KBM-7 (cell line): Measurements from ENCODE around the gene SPOCK1.
"Not testable (repeated sequence)": the region's sequence is repeated elsewhere in the genome, so short reads cannot be mapped to it uniquely, and the experiment has no call there.

Source experiments
- DNase-seq: peaks from one replicate; pipeline ENCODE4 v3.0.0-alpha.2; 2015
- in situ Hi-C: fragments of 300-500 bp; cut with MboI; formaldehyde crosslinking; loops from 2 replicates; pipeline ENCODE4 v1.14.3; 2020; ENCODE audit warnings: low sequenced_read_pairs, low pct_unique_long_range_greater_than_20kb, mixed read lengths

Gene SPOCK1

DNA sequence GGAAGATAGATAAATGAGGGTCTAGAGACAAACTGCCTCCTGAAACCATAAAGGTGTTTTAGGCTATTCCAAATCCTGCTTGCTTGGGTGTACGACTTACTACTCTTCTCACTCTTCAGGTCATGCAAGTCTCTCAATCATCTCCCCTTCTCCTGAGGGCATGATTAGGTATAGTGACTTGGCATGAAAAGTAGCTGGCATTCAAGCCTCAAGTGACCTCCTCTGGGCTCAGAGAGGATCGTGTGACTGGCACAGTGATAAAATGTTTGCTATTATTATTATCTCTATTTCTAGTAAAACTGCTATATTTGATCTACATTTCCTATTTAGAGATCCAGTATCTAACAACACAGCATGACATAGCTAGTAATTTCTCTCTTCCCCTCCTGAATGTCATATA is 494.8 kb downstream of the SPOCK1 start:
- in situ Hi-C loops: no loop called here
- DNase-seq: no peak

GRCh38 chr5:137001026-137001569 is 498.0 kb downstream of the SPOCK1 start:
- no peak for DNase-seq
- in situ Hi-C loops: no loop called here

DNA sequence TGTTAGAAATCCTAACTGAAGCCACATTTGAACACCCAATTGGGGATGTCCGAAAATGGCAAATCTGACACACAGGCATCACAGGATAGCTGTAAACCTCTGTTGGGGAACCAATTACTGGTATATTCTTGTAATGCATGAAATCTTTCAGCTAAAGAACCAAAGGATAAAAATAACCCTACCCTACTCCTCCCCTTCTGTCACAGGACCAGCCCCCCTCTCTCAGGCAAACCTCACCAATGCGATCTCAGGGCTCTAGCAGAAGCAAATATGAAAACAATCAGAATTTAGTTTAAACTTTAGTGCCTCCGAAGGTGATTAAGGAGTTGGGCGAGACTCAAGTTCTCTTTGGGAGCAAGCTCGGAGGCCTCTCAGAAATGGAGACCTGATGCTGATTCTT is 499.3 kb downstream of the SPOCK1 start:
- DNase-seq: no peak
- in situ Hi-C loops: no loop called here

- in situ Hi-C loops: no loop called here
- no peak for DNase-seq
Observed at GRCh38 chr5:136998854-136999357, 500.2 kb downstream of the SPOCK1 start.

- in situ Hi-C loops: no loop called here
Observed at GRCh38 chr5:136994154-136994553, 505.0 kb downstream of the SPOCK1 start.

GRCh38 chr5:136992796-136993489 is 506.2 kb downstream of the SPOCK1 start:
- no peak for DNase-seq
- in situ Hi-C loops: no loop called here

More at GRCh38 chr5:136994154-136994553, 505.0 kb downstream of the SPOCK1 start:
- no peak for DNase-seq

DNA sequence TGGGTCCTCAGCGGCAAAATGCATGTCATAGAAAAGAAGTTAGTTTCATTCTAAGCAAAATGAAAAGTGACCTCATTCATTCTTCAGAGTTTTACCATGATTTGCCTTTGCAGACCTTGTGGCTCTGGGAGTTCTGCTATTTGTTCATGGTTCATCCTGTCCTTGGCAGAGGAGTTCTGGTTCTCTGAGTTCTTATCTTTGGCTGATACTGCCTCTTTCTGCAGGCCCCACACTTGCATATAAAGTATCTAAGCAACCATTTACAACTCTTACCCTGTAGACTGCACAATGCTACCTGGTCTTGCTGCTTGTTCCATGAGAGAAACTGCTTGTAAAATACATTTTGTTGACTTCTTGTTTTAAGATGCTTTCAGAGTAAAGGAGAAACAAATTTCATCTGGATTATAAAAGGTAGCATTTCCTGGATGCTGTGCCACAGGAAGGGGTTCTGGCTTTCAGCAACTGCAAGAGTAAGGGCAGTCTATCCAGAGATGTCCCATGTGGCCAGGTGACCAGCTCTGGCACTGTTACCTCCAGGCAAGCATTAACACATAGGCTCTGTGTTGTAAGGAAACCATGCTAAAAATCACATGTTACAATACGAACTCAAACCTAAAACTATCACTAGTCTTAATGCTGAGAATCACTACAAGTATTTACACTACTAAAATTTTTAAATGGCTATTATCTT is 513.2 kb downstream of the SPOCK1 start:
- in situ Hi-C loops: no loop called here
- no peak for DNase-seq

GRCh38 chr5:136984772-136985446 is 514.2 kb downstream of the SPOCK1 start:
- no peak for DNase-seq
- in situ Hi-C loops: no loop called here

DNA sequence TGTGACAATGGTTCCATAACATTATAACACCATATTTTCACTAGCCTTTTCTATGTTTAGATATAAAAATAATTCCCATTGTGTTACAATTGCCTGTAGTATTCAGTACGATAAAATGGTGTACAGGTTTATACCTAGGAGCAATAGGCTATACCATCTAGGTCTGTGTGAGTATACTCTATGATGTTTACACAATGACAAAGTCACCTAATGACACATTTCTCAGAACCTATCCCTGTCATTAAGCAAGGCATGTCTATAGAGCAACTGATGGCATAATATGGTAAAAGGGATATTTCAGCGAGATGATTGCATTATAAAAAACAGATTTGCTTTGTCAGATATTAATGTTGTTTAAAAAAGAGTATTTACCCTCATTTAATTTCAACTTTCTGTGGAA is 517.2 kb downstream of the SPOCK1 start:
- no peak for DNase-seq
- in situ Hi-C loops: no loop called here

DNA sequence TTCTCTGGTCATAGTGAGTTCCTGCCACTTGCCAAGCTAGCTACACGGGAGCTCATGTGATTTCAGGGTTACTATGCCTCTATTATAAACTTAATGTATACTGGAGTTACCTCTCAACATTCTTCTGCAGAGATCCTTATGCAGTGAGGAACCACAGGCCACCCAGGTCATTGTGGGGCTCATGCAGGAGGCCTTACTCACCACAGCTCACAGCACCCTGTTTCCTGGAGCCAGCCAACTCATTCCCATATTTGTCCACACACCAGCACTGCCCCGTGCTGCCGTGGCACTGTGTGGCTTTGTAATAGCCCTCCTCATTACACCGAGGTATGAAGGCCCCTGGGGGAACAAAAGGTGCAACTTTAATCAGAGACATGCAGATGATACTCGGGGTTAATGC is 520.0 kb downstream of the SPOCK1 start:
- no peak for DNase-seq
- in situ Hi-C loops: no loop called here

DNA sequence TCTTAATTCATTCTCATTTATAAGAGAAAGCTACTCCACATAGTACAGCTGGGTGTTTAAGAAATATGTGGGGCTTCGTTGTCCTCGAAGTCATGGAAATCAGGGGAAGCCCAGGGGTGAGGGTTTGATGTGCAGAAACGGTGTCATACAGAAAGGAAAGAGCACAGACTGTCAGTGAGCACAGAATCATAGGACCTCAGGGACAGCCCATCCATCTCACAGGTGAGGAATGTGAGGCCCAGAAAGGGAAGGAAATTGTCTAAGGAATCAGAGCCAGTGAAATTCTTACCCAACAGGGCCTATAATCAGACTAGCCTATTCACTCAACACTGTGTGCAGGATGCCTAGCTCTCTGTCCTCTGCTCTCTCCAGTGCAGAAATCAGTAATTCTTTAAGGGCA is 535.6 kb downstream of the SPOCK1 start:
- in situ Hi-C loops: no loop called here
- no peak for DNase-seq

DNA sequence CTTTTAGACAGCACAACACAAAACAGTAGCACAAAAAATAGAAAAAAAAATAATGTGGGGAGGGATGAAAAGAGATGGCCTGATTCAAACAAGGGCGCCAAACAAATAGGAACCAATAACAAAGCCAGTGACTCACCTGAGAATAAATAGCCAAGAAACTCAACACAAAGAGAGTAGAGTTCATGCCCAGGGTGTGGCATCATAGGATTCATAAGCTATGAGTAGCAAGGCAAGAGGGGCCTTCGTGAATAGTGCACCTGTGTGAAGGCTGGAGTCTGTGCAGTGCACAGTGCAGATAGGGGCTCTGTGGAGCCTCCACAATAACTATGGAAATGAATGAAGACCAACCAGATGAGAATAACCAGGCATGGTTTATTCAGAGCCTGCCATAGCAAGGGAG is 541.7 kb downstream of the SPOCK1 start:
- in situ Hi-C loops: no loop called here
- DNase-seq: no peak

DNA sequence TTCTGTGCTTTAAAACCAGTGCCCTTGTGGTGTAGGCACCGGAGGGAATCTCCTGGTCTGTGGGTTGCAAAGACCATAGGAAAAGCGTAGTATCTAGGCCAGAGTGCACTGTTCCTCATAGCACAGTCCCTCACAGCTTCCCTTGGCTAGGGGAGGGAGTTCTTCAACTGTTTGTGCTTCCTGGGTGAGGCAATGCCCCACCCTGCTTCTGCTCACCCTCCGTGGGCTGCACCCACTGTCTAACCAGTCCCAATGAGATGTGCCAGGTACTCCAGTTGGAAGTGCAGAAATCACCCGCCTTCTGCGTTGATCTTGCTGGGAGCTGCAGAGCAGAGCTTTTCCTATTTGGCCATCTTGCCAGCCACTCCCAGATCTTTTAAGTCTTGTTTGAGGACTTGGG is 545.0 kb downstream of the SPOCK1 start:
- in situ Hi-C loops, DNase-seq: not testable (repeated sequence)

DNA sequence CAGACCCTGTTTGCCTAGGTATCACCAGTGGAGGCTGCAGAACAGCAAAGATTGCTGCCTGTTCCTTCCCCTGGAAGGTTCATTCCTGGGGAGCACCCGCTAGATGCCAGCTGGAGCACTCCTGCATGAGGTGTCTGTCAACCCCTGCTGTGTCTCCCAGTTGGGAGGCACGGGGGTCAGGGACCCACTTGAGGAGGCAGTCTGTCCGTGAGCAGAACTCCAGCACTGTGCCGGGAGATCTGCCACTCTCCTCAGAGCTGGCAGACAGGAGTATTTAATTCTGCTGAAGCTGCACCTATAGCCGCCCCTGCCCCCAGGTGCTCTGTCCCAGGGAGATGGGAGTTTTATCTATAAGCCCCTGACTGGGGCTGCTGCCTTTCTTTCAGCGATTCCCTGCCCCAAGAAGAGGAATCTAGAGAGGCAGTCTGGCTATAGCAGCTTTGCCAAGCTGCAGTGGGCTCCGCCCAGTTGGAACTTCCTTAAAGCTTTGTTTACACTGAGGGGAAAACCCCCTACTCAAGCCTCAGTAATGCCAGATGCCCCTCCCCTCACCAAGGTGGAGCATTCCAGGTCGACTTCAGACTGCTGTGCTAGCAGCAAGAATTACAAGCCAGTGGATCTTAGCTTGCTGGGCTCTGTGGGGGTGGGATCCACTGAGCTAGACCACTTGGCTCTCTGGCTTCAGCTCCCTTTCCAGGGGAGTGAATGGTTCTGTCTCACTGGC is 545.6 kb downstream of the SPOCK1 start:
- DNase-seq, in situ Hi-C loops: not testable (repeated sequence)

DNA sequence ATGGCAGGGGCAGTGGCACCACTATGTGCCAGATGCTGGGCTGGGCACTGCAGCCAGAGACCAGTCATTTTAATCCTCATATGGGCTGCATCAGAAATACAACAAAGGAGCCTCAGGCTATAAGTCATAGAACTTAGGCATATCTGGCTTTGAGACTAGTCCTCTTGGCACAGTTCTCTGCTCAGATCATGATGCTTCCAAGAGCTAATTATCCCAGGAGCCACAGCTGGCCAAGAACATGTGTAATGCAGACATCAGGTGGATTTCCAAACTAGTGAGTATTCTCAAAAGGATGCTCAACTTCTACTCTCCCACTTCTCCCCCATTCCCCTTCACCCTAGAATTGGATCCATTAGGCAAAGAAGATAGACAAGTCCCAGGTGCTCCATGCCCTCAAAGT is 571.6 kb downstream of the SPOCK1 start:
- in situ Hi-C loops: no loop called here
- DNase-seq: no peak

- in situ Hi-C loops: no loop called here
Observed at GRCh38 chr5:136926073-136926472, 573.1 kb downstream of the SPOCK1 start.

More at GRCh38 chr5:136926073-136926472, 573.1 kb downstream of the SPOCK1 start:
- DNase-seq: no peak
